ENCODE data around the gene CDC42BPB. TPM values are rescaled to one million over a fixed set of nuclear protein-coding genes. Genes with fewer than 3 reads are reported as not detected.
"Not testable (repeated sequence)": the region's sequence is repeated elsewhere in the genome, so short reads cannot be mapped to it uniquely, and the experiment has no call there.

The CDC42BPB gene
- total RNA-seq, 1 donor from 2014 or later = 165 TPM

- no peak for DNase-seq (ENCODE audit: low spot score)
Observed at GRCh38 chr14:103052407-103052806, 4.9 kb downstream of the CDC42BPB start.

GRCh38 chr14:103050935-103051334, 6.4 kb downstream of the CDC42BPB start:
- no peak for DNase-seq (ENCODE audit: low spot score)

- DNase-seq (ENCODE audit: low spot score) = not testable (repeated sequence)
Observed at GRCh38 chr14:103047453-103047852, 9.9 kb downstream of the CDC42BPB start.

- no peak for DNase-seq (ENCODE audit: low spot score)
Observed at GRCh38 chr14:103045371-103045869, 11.9 kb downstream of the CDC42BPB start.

GRCh38 chr14:103043257-103044015, 13.9 kb downstream of the CDC42BPB start:
- no peak for DNase-seq (ENCODE audit: low spot score)

- DNase-seq (ENCODE audit: low spot score) = no peak
Observed at GRCh38 chr14:103041464-103041863, 15.9 kb downstream of the CDC42BPB start.

GRCh38 chr14:103033681-103034096, 23.7 kb downstream of the CDC42BPB start:
- no peak for DNase-seq (ENCODE audit: low spot score)

- no peak for DNase-seq (ENCODE audit: low spot score)
Observed at GRCh38 chr14:103031956-103032355, 25.4 kb downstream of the CDC42BPB start.

GRCh38 chr14:103031566-103031911, 25.8 kb downstream of the CDC42BPB start:
- DNase-seq (ENCODE audit: low spot score) = no peak

GRCh38 chr14:103030741-103031565, 26.4 kb downstream of the CDC42BPB start:
- no peak for DNase-seq (ENCODE audit: low spot score)

GRCh38 chr14:103029936-103030335, 27.4 kb downstream of the CDC42BPB start:
- no peak for DNase-seq (ENCODE audit: low spot score)

- no peak for DNase-seq (ENCODE audit: low spot score)
Observed at GRCh38 chr14:103028772-103029171, 28.6 kb downstream of the CDC42BPB start.

GRCh38 chr14:103028161-103028767, 29.1 kb downstream of the CDC42BPB start:
- no peak for DNase-seq (ENCODE audit: low spot score)

GRCh38 chr14:103027451-103027850, 29.9 kb downstream of the CDC42BPB start:
- DNase-seq (ENCODE audit: low spot score) = no peak

- no peak for DNase-seq (ENCODE audit: low spot score)
Observed at GRCh38 chr14:103026988-103027387, 30.4 kb downstream of the CDC42BPB start.

- not testable (repeated sequence) for DNase-seq (ENCODE audit: low spot score)
Observed at GRCh38 chr14:103026196-103026595, 31.2 kb downstream of the CDC42BPB start.

- DNase-seq (ENCODE audit: low spot score) = no peak
Observed at GRCh38 chr14:103023881-103024473, 33.4 kb downstream of the CDC42BPB start.

GRCh38 chr14:103022685-103023044, 34.7 kb downstream of the CDC42BPB start:
- DNase-seq (ENCODE audit: low spot score) = no peak

- no peak for DNase-seq (ENCODE audit: low spot score)
Observed at GRCh38 chr14:103022002-103022684, 35.2 kb downstream of the CDC42BPB start.

- no peak for DNase-seq (ENCODE audit: low spot score)
Observed at GRCh38 chr14:103021684-103022001, 35.7 kb downstream of the CDC42BPB start.

- no peak for DNase-seq (ENCODE audit: low spot score)
Observed at GRCh38 chr14:103020271-103021170, 36.8 kb downstream of the CDC42BPB start.
